NB4 (cell line): Measurements from ENCODE around the gene ADRA2C.

Source experiments
- MYC ChIP-seq: IDR thresholded peaks from 2 replicates; pipeline ENCODE4 v1.6.1; 2011; ENCODE audit warnings: low read depth, low read length
- POLR2A ChIP-seq: IDR thresholded peaks from 2 replicates; pipeline ENCODE4 v1.6.1; 2011; ENCODE audit warnings: mild to moderate bottlenecking; ENCODE audit not compliant: insufficient read length; ENCODE audit errors: extremely low read depth
- TF ChIP-seq, protein P1 (sequence below): IDR thresholded peaks from one replicate; pipeline ENCODE4 v1.5.1; 2012; ENCODE audit warnings: low read depth, low read length
- TF ChIP-seq, protein P2 (sequence below): IDR thresholded peaks from 2 replicates; pipeline ENCODE4 v1.6.1; 2011; ENCODE audit warnings: low read depth, low read length

DNA sequence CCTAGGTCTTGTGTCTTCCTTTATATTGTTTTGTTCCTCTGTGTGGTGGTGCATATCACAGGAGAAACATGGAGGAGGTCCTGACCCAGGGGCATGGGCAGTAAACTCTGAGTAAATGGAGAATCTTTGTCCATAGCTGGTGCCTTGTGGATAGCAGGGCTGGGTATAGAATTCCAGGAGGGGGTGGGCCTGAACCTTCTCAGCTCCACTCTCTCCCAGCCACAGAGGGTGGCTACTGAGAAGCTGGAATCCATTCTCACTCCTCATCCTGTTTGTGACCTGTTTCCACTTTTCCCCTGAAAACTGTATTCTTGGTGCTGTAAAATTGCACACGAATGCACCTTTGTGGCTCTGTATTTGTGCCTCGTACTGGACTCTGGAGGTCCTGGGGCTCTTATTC, 47.7 kb upstream of the ADRA2C start:
- TF ChIP-seq, protein P1, sequence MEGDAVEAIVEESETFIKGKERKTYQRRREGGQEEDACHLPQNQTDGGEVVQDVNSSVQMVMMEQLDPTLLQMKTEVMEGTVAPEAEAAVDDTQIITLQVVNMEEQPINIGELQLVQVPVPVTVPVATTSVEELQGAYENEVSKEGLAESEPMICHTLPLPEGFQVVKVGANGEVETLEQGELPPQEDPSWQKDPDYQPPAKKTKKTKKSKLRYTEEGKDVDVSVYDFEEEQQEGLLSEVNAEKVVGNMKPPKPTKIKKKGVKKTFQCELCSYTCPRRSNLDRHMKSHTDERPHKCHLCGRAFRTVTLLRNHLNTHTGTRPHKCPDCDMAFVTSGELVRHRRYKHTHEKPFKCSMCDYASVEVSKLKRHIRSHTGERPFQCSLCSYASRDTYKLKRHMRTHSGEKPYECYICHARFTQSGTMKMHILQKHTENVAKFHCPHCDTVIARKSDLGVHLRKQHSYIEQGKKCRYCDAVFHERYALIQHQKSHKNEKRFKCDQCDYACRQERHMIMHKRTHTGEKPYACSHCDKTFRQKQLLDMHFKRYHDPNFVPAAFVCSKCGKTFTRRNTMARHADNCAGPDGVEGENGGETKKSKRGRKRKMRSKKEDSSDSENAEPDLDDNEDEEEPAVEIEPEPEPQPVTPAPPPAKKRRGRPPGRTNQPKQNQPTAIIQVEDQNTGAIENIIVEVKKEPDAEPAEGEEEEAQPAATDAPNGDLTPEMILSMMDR = no peak
- TF ChIP-seq POLR2A (no peak), MYC (no peak)
- TF ChIP-seq, protein P2, sequence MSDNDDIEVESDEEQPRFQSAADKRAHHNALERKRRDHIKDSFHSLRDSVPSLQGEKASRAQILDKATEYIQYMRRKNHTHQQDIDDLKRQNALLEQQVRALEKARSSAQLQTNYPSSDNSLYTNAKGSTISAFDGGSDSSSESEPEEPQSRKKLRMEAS = no peak
